ENCODE measurements around the gene IGF2R.

Gene IGF2R

GRCh38 chr6:159976686-159977254 lies 7.9 kb downstream of the IGF2R start:
- DNase-seq, result no peak

GRCh38 chr6:159977255-159977903 lies 8.5 kb downstream of the IGF2R start:
- DNase-seq, result no peak

- DNase-seq, result no peak
Observed at GRCh38 chr6:159977904-159978268, 9.0 kb downstream of the IGF2R start.

GRCh38 chr6:159978291-159979135 lies 9.6 kb downstream of the IGF2R start:
- DNase-seq, result no peak

GRCh38 chr6:159979136-159979874 lies 10.4 kb downstream of the IGF2R start:
- no peak for DNase-seq

GRCh38 chr6:159980474-159980873 lies 11.6 kb downstream of the IGF2R start:
- DNase-seq, result no peak

- DNase-seq, result no peak
Observed at GRCh38 chr6:159981071-159981402, 12.2 kb downstream of the IGF2R start.

- DNase-seq, result no peak
Observed at GRCh38 chr6:159981403-159982245, 12.7 kb downstream of the IGF2R start.

- peak; percentile 49 for DNase-seq
Observed at GRCh38 chr6:159982731-159983506, 14.0 kb downstream of the IGF2R start.

- no peak for DNase-seq
Observed at GRCh38 chr6:159983641-159984080, 14.8 kb downstream of the IGF2R start.

- DNase-seq, result no peak
Observed at GRCh38 chr6:159984268-159984786, 15.4 kb downstream of the IGF2R start.

- DNase-seq, result no peak
Observed at GRCh38 chr6:159985296-159985945, 16.5 kb downstream of the IGF2R start.

- peak; percentile 56 for DNase-seq
Observed at GRCh38 chr6:159988983-159989454, 20.1 kb downstream of the IGF2R start.

- no peak for DNase-seq
Observed at GRCh38 chr6:159989492-159990480, 20.9 kb downstream of the IGF2R start.

- DNase-seq, result no peak
Observed at GRCh38 chr6:159992366-159992765, 23.5 kb downstream of the IGF2R start.

- no peak for DNase-seq
Observed at GRCh38 chr6:159995405-159995804, 26.5 kb downstream of the IGF2R start.

GRCh38 chr6:159996087-159996622 lies 27.3 kb downstream of the IGF2R start:
- DNase-seq, result no peak

GRCh38 chr6:159996626-159997497 lies 28.0 kb downstream of the IGF2R start:
- no peak for DNase-seq

Measured in fibroblast of skin of right biceps (primary cell).